Neural crest cell (in vitro differentiated cells): ENCODE results near the gene FBXL7. TPM values are rescaled to one million over a fixed set of nuclear protein-coding genes. Genes with fewer than 3 reads are reported as not detected.

Source experiments
- DNase-seq: peaks from one replicate; pipeline ENCODE4 v3.0.0; 2021; ENCODE audit warnings: low read depth, mixed read lengths, low spot score
- H3K27ac Mint-ChIP-seq: one replicate; pipeline ENCODE4 v1.8.0; 2021; ENCODE audit warnings: mild to moderate bottlenecking, mixed read lengths; ENCODE audit not compliant: unreplicated experiment
- H3K27me3 Mint-ChIP-seq: 2 replicates; pipeline ENCODE4 v1.8.0; 2021; ENCODE audit warnings: low read depth, mild to moderate bottlenecking, mixed read lengths
- H3K36me3 Mint-ChIP-seq: 2 replicates; pipeline ENCODE4 v1.8.0; 2021; ENCODE audit warnings: low read depth, mild to moderate bottlenecking, mixed read lengths
- H3K4me1 Mint-ChIP-seq: 2 replicates; pipeline ENCODE4 v1.8.0; 2021; ENCODE audit warnings: mixed read lengths
- H3K4me3 Mint-ChIP-seq: one replicate; pipeline ENCODE4 v1.8.0; 2021; ENCODE audit warnings: mild to moderate bottlenecking, mixed read lengths
- H3K9me3 Mint-ChIP-seq: 2 replicates; pipeline ENCODE4 v1.8.0; 2021; ENCODE audit warnings: mixed read lengths
- total RNA-seq: library from RNA; stranded (reverse); gene quantifications from 2 replicates; pipeline ENCODE4 v1.2.1, GENCODE V29; 2021
- TF ChIP-seq, protein P1 (sequence below): fragments of 200-600 bp; sonication (generic); conservative IDR thresholded peaks from 2 replicates; pipeline ENCODE4 v1.5.0; 2021; ENCODE audit warnings: antibody characterized with exemption, mild to moderate bottlenecking

Gene FBXL7
- total RNA-seq, 1 donor from 2014 or later: 20.8 TPM

DNA sequence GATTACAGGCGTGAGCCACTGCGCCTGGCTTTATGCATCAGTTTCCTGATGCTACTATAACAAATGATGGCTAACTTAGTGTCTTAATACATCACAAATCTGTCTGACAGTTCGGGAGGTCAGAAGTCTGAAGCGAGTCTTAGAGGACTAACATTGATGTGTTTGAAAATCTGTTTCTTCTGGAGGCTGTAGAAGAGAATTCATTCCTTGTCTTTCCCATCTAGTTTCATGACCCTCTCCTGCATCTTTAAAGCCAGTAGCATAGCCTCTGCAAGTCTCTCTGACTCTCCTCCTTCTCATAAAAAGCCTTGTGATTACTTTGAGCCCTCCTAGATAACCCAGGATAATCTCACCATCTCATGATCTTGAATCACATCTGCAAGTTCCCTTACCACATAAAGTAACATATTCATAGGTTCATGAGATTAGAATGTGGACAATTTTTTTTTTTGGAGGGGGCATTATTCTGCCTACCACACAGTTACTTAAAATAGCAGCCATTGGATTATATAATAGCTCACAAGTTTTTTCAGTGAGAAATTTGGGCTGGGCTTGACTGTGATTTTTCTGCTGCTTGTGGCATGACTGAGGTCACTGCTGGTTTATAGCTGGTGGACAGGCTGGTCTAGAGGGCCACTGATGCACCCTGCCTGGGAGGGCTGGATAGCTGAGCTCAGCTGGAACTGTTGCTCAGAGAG lies 134.8 kb downstream of the FBXL7 start:
- Mint-ChIP-seq H3K36me3 (peaks cover 5% of the 10 kb centered on the region), H3K27me3 (no peaks in the 10 kb centered on the region), H3K27ac (no peak overlapping the region), H3K9me3 (no peaks in the 10 kb centered on the region), H3K4me1 (peaks cover 5% of the 10 kb centered on the region), H3K4me3 (no peak overlapping the region)
- no peak for DNase-seq
- TF ChIP-seq, protein P1, sequence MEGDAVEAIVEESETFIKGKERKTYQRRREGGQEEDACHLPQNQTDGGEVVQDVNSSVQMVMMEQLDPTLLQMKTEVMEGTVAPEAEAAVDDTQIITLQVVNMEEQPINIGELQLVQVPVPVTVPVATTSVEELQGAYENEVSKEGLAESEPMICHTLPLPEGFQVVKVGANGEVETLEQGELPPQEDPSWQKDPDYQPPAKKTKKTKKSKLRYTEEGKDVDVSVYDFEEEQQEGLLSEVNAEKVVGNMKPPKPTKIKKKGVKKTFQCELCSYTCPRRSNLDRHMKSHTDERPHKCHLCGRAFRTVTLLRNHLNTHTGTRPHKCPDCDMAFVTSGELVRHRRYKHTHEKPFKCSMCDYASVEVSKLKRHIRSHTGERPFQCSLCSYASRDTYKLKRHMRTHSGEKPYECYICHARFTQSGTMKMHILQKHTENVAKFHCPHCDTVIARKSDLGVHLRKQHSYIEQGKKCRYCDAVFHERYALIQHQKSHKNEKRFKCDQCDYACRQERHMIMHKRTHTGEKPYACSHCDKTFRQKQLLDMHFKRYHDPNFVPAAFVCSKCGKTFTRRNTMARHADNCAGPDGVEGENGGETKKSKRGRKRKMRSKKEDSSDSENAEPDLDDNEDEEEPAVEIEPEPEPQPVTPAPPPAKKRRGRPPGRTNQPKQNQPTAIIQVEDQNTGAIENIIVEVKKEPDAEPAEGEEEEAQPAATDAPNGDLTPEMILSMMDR: no peak

DNA sequence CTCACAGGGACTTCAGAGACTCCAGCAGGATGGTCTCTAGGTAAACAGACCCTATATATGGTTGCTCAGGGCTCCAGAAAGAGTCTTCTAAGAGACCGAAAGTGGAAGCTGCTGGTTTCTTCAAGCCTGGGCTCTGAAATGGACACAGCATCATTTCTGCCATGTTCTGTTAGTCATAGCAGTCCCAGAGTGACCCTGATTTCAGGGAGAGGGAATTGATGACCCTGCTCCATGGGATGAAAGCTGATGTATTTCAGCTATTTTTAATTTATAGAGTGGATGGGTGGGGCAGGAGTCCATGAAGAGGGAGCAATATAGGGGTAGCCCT lies 135.3 kb downstream of the FBXL7 start:
- DNase-seq: no peak
- H3K4me1 Mint-ChIP-seq: peaks cover 5% of the 10 kb centered on the region
- peaks cover 7% of the 10 kb centered on the region for H3K36me3 Mint-ChIP-seq
- no peaks in the 10 kb centered on the region for H3K9me3 Mint-ChIP-seq
- H3K27ac Mint-ChIP-seq: no peak overlapping the region
- TF ChIP-seq, protein P1: no peak
- H3K27me3 Mint-ChIP-seq: no peaks in the 10 kb centered on the region
- no peak overlapping the region for H3K4me3 Mint-ChIP-seq

DNA sequence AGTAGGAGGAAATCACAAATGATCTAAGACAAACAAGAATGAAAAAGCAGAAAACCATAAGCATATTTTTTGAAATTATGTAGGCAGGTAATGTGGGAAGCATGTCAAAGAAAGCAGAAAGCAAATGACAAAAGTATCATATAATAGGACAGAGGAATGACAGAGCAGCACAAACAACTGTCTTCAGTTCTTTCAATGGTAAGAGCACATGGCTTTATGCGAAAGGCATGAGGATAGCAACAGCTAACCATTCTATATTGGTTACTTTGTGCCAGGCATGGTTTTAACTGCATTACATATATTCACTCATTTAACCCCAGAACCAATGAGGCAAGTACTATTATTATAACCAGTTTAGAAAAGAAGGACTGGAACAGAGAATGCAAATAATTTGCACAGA lies 137.4 kb downstream of the FBXL7 start:
- H3K27ac Mint-ChIP-seq: no peak overlapping the region
- H3K4me3 Mint-ChIP-seq: no peak overlapping the region
- peaks cover 5% of the 10 kb centered on the region for H3K4me1 Mint-ChIP-seq
- H3K36me3 Mint-ChIP-seq: peaks cover 7% of the 10 kb centered on the region
- no peaks in the 10 kb centered on the region for H3K27me3 Mint-ChIP-seq
- H3K9me3 Mint-ChIP-seq: no peaks in the 10 kb centered on the region
- DNase-seq: no peak
- TF ChIP-seq, protein P1: no peak

DNA sequence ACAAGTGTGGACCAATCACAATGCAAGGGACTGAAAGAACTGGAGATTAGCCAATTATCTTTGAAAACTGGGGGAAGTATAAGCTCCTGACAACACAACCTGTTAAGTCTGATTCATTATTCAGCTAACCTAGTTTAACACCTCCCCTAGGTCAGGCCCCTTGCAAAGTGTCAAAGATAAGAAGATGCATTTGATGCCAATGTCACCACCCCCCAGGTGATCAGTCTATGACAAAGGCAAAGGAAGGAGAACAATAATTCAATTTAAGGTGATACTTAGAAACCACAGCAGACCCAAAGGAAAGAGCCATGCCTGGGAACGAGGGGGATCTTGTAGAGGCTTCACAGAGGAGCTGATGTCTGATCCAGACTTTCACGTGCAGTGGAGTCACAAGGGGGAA lies 137.9 kb downstream of the FBXL7 start:
- Mint-ChIP-seq H3K4me3 (no peak overlapping the region), H3K9me3 (no peaks in the 10 kb centered on the region), H3K4me1 (peaks cover 5% of the 10 kb centered on the region), H3K36me3 (peaks cover 7% of the 10 kb centered on the region), H3K27me3 (no peaks in the 10 kb centered on the region), H3K27ac (no peak overlapping the region)
- TF ChIP-seq, protein P1: no peak
- DNase-seq: no peak

DNA sequence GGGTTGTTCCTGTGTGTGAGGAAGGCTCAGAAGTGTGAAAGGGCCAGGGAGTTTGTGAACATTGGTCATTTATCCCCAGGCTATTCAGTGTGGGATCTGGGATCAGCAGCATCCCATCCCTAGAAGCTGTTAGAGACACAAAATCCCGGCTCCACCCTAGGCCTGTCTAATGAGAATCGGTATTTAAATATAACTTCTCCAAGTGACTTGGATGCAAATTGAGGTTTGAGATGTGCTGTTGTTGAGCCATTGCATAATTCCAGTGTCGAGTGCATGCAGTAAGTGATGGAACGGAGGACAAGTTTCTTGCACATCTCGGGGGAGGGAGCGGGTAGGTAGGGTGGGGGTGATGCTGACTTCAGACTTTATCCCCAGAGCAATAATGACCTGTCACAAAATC lies 138.3 kb downstream of the FBXL7 start:
- no peak for DNase-seq
- Mint-ChIP-seq H3K4me1 (peaks cover 5% of the 10 kb centered on the region), H3K36me3 (peaks cover 7% of the 10 kb centered on the region), H3K27me3 (no peaks in the 10 kb centered on the region), H3K27ac (no peak overlapping the region), H3K4me3 (no peak overlapping the region), H3K9me3 (no peaks in the 10 kb centered on the region)
- TF ChIP-seq, protein P1: no peak
